HEK293 (cell line): ENCODE measurements around the gene CTSH.

Experiments used
- CTCF ChIA-PET: fragments of 350-600 bp; formaldehyde crosslinking; extraction: SDS; loops from one replicate; lab custom pipeline; 2021; ENCODE audit warnings: antibody characterized with exemption; lab: Yijun Ruan, JAX
- POLR2A ChIA-PET: fragments of 300-600 bp; formaldehyde crosslinking; extraction: SDS; loops from one replicate; lab custom pipeline; 2020; ENCODE audit warnings: antibody characterized with exemption, inconsistent platforms; lab: Yijun Ruan, JAX
- H3K27ac ChIP-seq: fragments of 200-500 bp; sonication (Bioruptor generic); 2 replicates; pipeline ENCODE4 v1.5.1; 2014; ENCODE audit warnings: low read depth, low read length, control low read depth, inconsistent platforms; ENCODE audit errors: extremely low read depth
- H3K36me3 ChIP-seq, 2 experiments: fragments of 200-500 bp in 1 of 2; sonication (Bioruptor generic) in 1 of 2; 1 replicate in 1 of 2; 2 replicates in 1 of 2; pipeline ENCODE4 v1.5.1; 2014 to 2017; ENCODE audit warnings: inconsistent platforms in 2 of 2, low read length in 2 of 2; ENCODE audit not compliant: control insufficient read depth in 2 of 2, insufficient read depth in 1 of 2
- H3K4me1 ChIP-seq: fragments of 200-500 bp; sonication (Bioruptor generic); 2 replicates; pipeline ENCODE4 v1.5.1; 2014; ENCODE audit warnings: mild to moderate bottlenecking, low read length, inconsistent platforms; ENCODE audit not compliant: control insufficient read depth, insufficient read depth
- H3K4me3 ChIP-seq: 2 replicates; pipeline ENCODE4 v1.5.1; 2011; ENCODE audit warnings: low read depth, mild to moderate bottlenecking, control low read depth, low read length, moderate library complexity
- H3K9me3 ChIP-seq: fragments of 200-500 bp; sonication (Bioruptor generic); 2 replicates; pipeline ENCODE4 v1.5.1; 2014; ENCODE audit warnings: low read depth, low read length, inconsistent platforms; ENCODE audit not compliant: control insufficient read depth, insufficient read depth
- GLI2 ChIP-seq: fragments of 450-650 bp; formaldehyde crosslinking; IDR thresholded peaks from 2 replicates; pipeline ENCODE4; 2017; ENCODE audit warnings: missing biosample characterization, missing genetic modification characterization, low read depth, borderline replicate concordance
- GLIS2 ChIP-seq: fragments of 450-650 bp; formaldehyde crosslinking; IDR thresholded peaks from 2 replicates; pipeline ENCODE4 v1.5.1; 2016; ENCODE audit warnings: missing biosample characterization, missing genetic modification characterization
- KLF8 ChIP-seq: fragments of 450-650 bp; formaldehyde crosslinking; IDR thresholded peaks from 2 replicates; pipeline ENCODE4 v1.5.1; 2016; ENCODE audit warnings: missing biosample characterization, missing genetic modification characterization
- MZF1 ChIP-seq: fragments of 450-650 bp; formaldehyde crosslinking; IDR thresholded peaks from 2 replicates; pipeline ENCODE4 v1.5.1; 2017; ENCODE audit warnings: missing biosample characterization, missing genetic modification characterization, borderline replicate concordance
- WT1 ChIP-seq: fragments of 450-650 bp; formaldehyde crosslinking; IDR thresholded peaks from 2 replicates; pipeline ENCODE4 v1.5.1; 2016; ENCODE audit warnings: missing biosample characterization, missing genetic modification characterization
- YY1 ChIP-seq: fragments of 450-650 bp; formaldehyde crosslinking; IDR thresholded peaks from 2 replicates; pipeline ENCODE4 v1.5.1; 2018; ENCODE audit warnings: missing biosample characterization, missing genetic modification characterization
- ZBTB8A ChIP-seq: fragments of 450-650 bp; formaldehyde crosslinking; IDR thresholded peaks from 2 replicates; pipeline ENCODE4 v1.5.1; 2016; ENCODE audit warnings: missing biosample characterization, missing genetic modification characterization
- ZNF169 ChIP-seq: fragments of 450-650 bp; formaldehyde crosslinking; IDR thresholded peaks from 2 replicates; pipeline ENCODE4 v1.5.1; 2016; ENCODE audit warnings: missing biosample characterization, missing genetic modification characterization
- ZNF292 ChIP-seq: fragments of 450-650 bp; formaldehyde crosslinking; IDR thresholded peaks from 2 replicates; pipeline ENCODE4 v1.5.1; 2016; ENCODE audit warnings: low read depth, missing biosample characterization, missing genetic modification characterization, borderline replicate concordance
- ZNF341 ChIP-seq: fragments of 450-650 bp; formaldehyde crosslinking; IDR thresholded peaks from 2 replicates; pipeline ENCODE4; 2016; ENCODE audit warnings: low read depth, missing biosample characterization, missing genetic modification characterization
- ZNF560 ChIP-seq: fragments of 450-650 bp; formaldehyde crosslinking; IDR thresholded peaks from 2 replicates; pipeline ENCODE4 v1.5.1; 2017; ENCODE audit warnings: missing biosample characterization, missing genetic modification characterization, borderline replicate concordance
- ZNF658 ChIP-seq: fragments of 450-650 bp; formaldehyde crosslinking; IDR thresholded peaks from 2 replicates; pipeline ENCODE4; 2016; ENCODE audit warnings: missing biosample characterization, missing genetic modification characterization
- ZNF701 ChIP-seq: fragments of 450-650 bp; formaldehyde crosslinking; IDR thresholded peaks from 2 replicates; pipeline ENCODE4 v1.5.1; 2016; ENCODE audit warnings: missing biosample characterization, missing genetic modification characterization
- ZNF768 ChIP-seq: fragments of 450-650 bp; formaldehyde crosslinking; IDR thresholded peaks from 2 replicates; pipeline ENCODE4 v1.5.1; 2018; ENCODE audit warnings: missing biosample characterization, mild to moderate bottlenecking, missing genetic modification characterization
- ZSCAN16 ChIP-seq: fragments of 450-650 bp; formaldehyde crosslinking; IDR thresholded peaks from 2 replicates; pipeline ENCODE4 v1.5.1; 2016; ENCODE audit warnings: missing biosample characterization, missing genetic modification characterization
- ZSCAN30 ChIP-seq: fragments of 450-650 bp; IDR thresholded peaks from 2 replicates; pipeline ENCODE4 v1.5.1; 2018; ENCODE audit warnings: missing biosample characterization, mild to moderate bottlenecking, missing genetic modification characterization, moderate library complexity
- TF ChIP-seq, protein P1 (sequence below): fragments of 450-650 bp; IDR thresholded peaks from 2 replicates; pipeline ENCODE4 v1.5.1; 2018; ENCODE audit warnings: missing biosample characterization, missing genetic modification characterization
- TF ChIP-seq, protein P2 (sequence below): fragments of 450-650 bp; formaldehyde crosslinking; IDR thresholded peaks from 2 replicates; pipeline ENCODE4 v1.5.1; 2016; ENCODE audit warnings: missing biosample characterization, missing genetic modification characterization
- TF ChIP-seq, protein P3 (sequence below): IDR thresholded peaks from 2 replicates; pipeline ENCODE4 v1.6.1; 2011; ENCODE audit warnings: mild to moderate bottlenecking, low read depth, low read length, borderline replicate concordance

The CTSH gene

DNA sequence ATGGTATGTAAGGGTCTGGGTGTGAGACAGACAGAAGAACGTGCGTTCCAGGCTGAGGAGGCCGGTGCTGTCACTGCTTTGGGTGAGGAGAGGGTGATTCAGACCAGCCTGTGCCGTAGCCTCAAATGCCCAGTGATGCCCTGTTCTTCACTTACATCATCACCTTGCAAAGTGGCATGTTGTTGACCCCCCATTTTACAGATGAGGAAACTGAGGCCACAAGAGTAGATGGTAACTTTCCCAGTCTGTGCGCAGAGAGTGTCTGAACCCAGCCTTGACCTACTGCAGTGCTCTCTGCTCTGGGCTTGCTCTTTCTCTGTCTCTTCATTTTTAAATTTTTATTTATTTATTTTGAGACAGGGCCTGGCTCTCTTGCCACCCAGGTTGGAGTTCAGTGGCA is 1.6 kb upstream of the CTSH start:
- no peaks in the 10 kb centered on the region for H3K9me3 ChIP-seq
- no peaks in the 10 kb centered on the region for H3K36me3 ChIP-seq
- POLR2A ChIA-PET, result no interaction called here
- H3K4me3 ChIP-seq, result no peak overlapping the region
- CTCF ChIA-PET, result interaction anchor here (0.6 to 2.3 kb wide), 6 partner anchors 33 to 323 kb away, joined by 3 to 9 read pairs (median 4); no protein-coding TSS in a partner anchor
- no peak overlapping the region for H3K27ac ChIP-seq
- TF ChIP-seq WT1 (tag by site-specific recombination), result no peak
- TF ChIP-seq ZNF701 (tag by site-specific recombination), result no peak
- no peak for TF ChIP-seq ZNF169 (tag by site-specific recombination)
- TF ChIP-seq ZNF292 (tag by site-specific recombination), result no peak
- no peak for TF ChIP-seq ZNF560 (tag by site-specific recombination)
- TF ChIP-seq MZF1 (tag by site-specific recombination), result no peak
- TF ChIP-seq, protein P1, sequence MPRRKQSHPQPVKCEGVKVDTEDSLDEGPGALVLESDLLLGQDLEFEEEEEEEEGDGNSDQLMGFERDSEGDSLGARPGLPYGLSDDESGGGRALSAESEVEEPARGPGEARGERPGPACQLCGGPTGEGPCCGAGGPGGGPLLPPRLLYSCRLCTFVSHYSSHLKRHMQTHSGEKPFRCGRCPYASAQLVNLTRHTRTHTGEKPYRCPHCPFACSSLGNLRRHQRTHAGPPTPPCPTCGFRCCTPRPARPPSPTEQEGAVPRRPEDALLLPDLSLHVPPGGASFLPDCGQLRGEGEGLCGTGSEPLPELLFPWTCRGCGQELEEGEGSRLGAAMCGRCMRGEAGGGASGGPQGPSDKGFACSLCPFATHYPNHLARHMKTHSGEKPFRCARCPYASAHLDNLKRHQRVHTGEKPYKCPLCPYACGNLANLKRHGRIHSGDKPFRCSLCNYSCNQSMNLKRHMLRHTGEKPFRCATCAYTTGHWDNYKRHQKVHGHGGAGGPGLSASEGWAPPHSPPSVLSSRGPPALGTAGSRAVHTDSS, result no peak
- no peak for TF ChIP-seq ZNF768 (tag by site-specific recombination)
- no peak for TF ChIP-seq KLF8 (tag by site-specific recombination)
- no peak for TF ChIP-seq ZBTB8A (tag by site-specific recombination)
- TF ChIP-seq ZNF658 (tag by site-specific recombination), result no peak
- no peak for TF ChIP-seq ZSCAN30 (tag by site-specific recombination)
- no peak for TF ChIP-seq ZSCAN16 (tag by site-specific recombination)
- no peak for TF ChIP-seq GLIS2 (tag by site-specific recombination)
- TF ChIP-seq YY1, result no peak
- TF ChIP-seq, protein P2, sequence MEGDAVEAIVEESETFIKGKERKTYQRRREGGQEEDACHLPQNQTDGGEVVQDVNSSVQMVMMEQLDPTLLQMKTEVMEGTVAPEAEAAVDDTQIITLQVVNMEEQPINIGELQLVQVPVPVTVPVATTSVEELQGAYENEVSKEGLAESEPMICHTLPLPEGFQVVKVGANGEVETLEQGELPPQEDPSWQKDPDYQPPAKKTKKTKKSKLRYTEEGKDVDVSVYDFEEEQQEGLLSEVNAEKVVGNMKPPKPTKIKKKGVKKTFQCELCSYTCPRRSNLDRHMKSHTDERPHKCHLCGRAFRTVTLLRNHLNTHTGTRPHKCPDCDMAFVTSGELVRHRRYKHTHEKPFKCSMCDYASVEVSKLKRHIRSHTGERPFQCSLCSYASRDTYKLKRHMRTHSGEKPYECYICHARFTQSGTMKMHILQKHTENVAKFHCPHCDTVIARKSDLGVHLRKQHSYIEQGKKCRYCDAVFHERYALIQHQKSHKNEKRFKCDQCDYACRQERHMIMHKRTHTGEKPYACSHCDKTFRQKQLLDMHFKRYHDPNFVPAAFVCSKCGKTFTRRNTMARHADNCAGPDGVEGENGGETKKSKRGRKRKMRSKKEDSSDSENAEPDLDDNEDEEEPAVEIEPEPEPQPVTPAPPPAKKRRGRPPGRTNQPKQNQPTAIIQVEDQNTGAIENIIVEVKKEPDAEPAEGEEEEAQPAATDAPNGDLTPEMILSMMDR (tag by site-specific recombination), result no peak
- TF ChIP-seq, protein P3, sequence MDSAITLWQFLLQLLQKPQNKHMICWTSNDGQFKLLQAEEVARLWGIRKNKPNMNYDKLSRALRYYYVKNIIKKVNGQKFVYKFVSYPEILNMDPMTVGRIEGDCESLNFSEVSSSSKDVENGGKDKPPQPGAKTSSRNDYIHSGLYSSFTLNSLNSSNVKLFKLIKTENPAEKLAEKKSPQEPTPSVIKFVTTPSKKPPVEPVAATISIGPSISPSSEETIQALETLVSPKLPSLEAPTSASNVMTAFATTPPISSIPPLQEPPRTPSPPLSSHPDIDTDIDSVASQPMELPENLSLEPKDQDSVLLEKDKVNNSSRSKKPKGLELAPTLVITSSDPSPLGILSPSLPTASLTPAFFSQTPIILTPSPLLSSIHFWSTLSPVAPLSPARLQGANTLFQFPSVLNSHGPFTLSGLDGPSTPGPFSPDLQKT, result no peak
- TF ChIP-seq, all 188 proteins: peak for 0
- H3K4me1 ChIP-seq, result 0 out of 2 replicates have a peak, but pooled peaks cover 2% of the 10 kb centered on the region

DNA sequence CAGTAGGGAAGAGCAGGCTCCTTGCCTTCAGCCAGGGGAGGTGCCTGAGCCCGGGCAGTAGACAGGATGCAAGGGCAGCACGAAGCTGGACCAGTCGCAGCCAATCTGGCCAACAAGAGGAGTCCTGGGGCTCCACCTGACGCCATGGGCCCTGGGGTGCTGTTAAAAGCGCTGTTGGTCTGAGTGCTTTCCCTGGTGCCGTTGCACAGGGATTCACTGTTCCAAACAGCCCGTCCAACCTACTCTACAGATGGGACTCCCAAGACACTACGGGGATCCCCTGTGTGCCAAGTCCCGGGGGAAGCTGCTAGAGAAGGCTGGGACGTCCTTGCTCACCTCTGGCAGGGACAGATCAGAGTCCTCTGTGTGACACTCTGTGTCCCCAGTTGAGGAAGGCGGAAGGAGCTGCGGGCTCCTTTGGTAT is 632 bp downstream of the CTSH start:
- Histone ChIP-seq H3K27ac (no peak overlapping the region), H3K4me3 (no peak overlapping the region), H3K9me3 (no peaks in the 10 kb centered on the region), H3K4me1 (0 out of 2 replicates have a peak, but pooled peaks cover 2% of the 10 kb centered on the region), H3K36me3 (no peaks in the 10 kb centered on the region; a peak in 1 of 3 replicates)
- TF ChIP-seq GLI2 (tag by site-specific recombination) (no peak), ZNF341 (peak; percentile 74)
- CTCF ChIA-PET, result interaction anchor here (0.6 to 3.2 kb wide), 5 partner anchors 28 to 240 kb away, joined by 3 to 17 read pairs (median 4); no protein-coding TSS in a partner anchor
- POLR2A ChIA-PET, result interaction anchor here (1.1 kb wide), 1 partner anchor 70 kb away, joined by 4 read pairs; no protein-coding TSS in a partner anchor
